Measurements from ENCODE around the gene BBS9. TPM values are rescaled to one million over a fixed set of nuclear protein-coding genes. Genes with fewer than 3 reads are reported as not detected.

The BBS9 gene
- total RNA-seq, 1 experiment from 2014 or later, result 26.4 TPM

DNA sequence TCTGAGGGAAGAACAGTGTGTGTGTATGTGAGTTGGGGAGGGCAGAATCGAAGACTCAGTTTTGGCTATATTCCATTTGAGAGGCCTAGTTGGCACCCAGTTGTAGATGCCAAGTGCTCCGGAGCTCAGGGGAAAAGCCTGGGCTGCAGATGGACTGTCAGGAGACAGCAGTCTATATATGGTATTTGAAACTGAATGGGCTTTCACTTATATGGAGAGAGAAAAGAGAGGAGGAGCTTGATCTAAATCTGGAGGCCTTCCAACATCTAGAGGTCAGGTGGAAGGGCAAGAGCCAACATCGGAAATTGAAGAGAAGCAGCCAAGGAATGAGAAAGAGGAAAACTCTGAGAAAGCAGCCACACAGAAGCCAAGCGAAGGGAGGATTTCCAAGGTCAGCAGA lies 425.2 kb downstream of the BBS9 start:
- Histone ChIP-seq H3K56ac (ENCODE audit: insufficient read length, low read depth, low read length) (no peak overlapping the region), H4K5ac (ENCODE audit: insufficient read length, low read depth, low read length) (no peak overlapping the region), H3K79me2 (ENCODE audit: insufficient read depth, low read length) (no peaks in the 10 kb centered on the region), H3K9me3 (ENCODE audit: control insufficient read depth, low read depth, low read length) (no peaks in the 10 kb centered on the region), H2BK12ac (ENCODE audit: insufficient read length, low read depth, low read length) (no peak overlapping the region), H3K23ac (ENCODE audit: insufficient read length, low read depth, low read length) (no peak overlapping the region), H3K14ac (ENCODE audit: insufficient read depth, low read length) (no peak overlapping the region), H3K18ac (ENCODE audit: insufficient read length, low read depth, low read length) (no peak overlapping the region), H2AK5ac (ENCODE audit: insufficient read length, low read length) (no peak overlapping the region), H3K9ac (ENCODE audit: extremely low read depth, insufficient read length, low read length) (no peak overlapping the region), H4K91ac (ENCODE audit: insufficient read length, low read depth, low read length) (no peak overlapping the region), H3K4ac (ENCODE audit: low read depth, low read length) (no peak overlapping the region), H3K27ac (ENCODE audit: insufficient read length, low read depth, low read length) (no peak overlapping the region), H3K27me3 (ENCODE audit: insufficient read depth, low read length) (no peaks in the 10 kb centered on the region), H4K20me1 (ENCODE audit: control insufficient read depth, insufficient read depth, insufficient read length) (no peaks in the 10 kb centered on the region), H2BK15ac (ENCODE audit: low read depth, low read length) (no peak overlapping the region), H2AFZ (ENCODE audit: low read length) (no peak overlapping the region), H2BK20ac (ENCODE audit: low read depth, low read length, poor library complexity, severe bottlenecking) (no peak overlapping the region), H3K4me1 (ENCODE audit: insufficient read depth, low read length) (no peaks in the 10 kb centered on the region), H2BK5ac (ENCODE audit: insufficient read length, low read length) (no peak overlapping the region), H3K79me1 (ENCODE audit: insufficient read depth, low read depth, low read length, poor library complexity, severe bottlenecking) (no peaks in the 10 kb centered on the region), H3K4me2 (ENCODE audit: insufficient read depth, insufficient read length, low read length) (no peak overlapping the region), H4K8ac (replicated peaks; ENCODE audit: insufficient read length, low read depth, low read length) (no peak overlapping the region), H3K23me2 (ENCODE audit: insufficient read length, low read depth, low read length, poor library complexity, severe bottlenecking) (no peaks in the 10 kb centered on the region), H3T11ph (ENCODE audit: low read length) (no peak overlapping the region), H2BK120ac (ENCODE audit: low read depth, low read length, poor library complexity, severe bottlenecking) (no peak overlapping the region)
- no peak overlapping the region for H3K27ac Mint-ChIP-seq
- no peak for DNase-seq
- H3K27me3 Mint-ChIP-seq (ENCODE audit: low read depth), result no peaks in the 10 kb centered on the region
- H3K4me1 Mint-ChIP-seq, result no peaks in the 10 kb centered on the region
- WGBS (ENCODE audit: extremely low coverage, insufficient read length, low lambda C conversion rate), result no CpG with 5 or more reads among the region's 4 CpGs
- H3K4me3 Mint-ChIP-seq, result no peak overlapping the region
- no peak for TF ChIP-seq CTCF (conservative IDR thresholded peaks at IDR 0.05)
- H3K36me3 Mint-ChIP-seq (ENCODE audit: insufficient read depth in 1 of 3, low read depth in 3 of 3), result no peaks in the 10 kb centered on the region
- H3K9me3 Mint-ChIP-seq, result no peaks in the 10 kb centered on the region
